B cell (primary cell): ENCODE results near the gene CCR5AS.
"Not testable (repeated sequence)": the region's sequence is repeated elsewhere in the genome, so short reads cannot be mapped to it uniquely, and the experiment has no call there.

Experiments used
- ATAC-seq: fragments of 200-7000 bp; cut with Tn5 transposase; one replicate; pipeline ENCODE4 v1.10.0; 2021; ENCODE audit warnings: low read depth, mild to moderate bottlenecking, moderate number of reproducible peaks, moderate library complexity
- CTCF ChIA-PET: fragments of 350-600 bp; sonication (Branson Sonifier 250); formaldehyde crosslinking; loops from one replicate; lab custom pipeline; 2021; ENCODE audit warnings: antibody characterized with exemption, inconsistent platforms; lab: Charles Lee
- POLR2A ChIA-PET: fragments of 350-600 bp; sonication (Branson Sonifier 250); formaldehyde crosslinking; loops from one replicate; lab custom pipeline; 2021; ENCODE audit warnings: antibody characterized with exemption; lab: Charles Lee
- DNase-seq: peaks from one replicate; pipeline ENCODE4 v3.0.0; 2013
- H2AFZ ChIP-seq: 2 replicates; pipeline ENCODE4 v1.6.1; 2012; ENCODE audit warnings: mild to moderate bottlenecking, low read depth, low read length; ENCODE audit not compliant: insufficient read depth, poor library complexity, severe bottlenecking
- H3K27ac ChIP-seq, 2 donors: 1 replicate in 1 of 2; 2 replicates in 1 of 2; pipeline ENCODE4 v1.5.1; 2012 to 2013; ENCODE audit warnings: low read length in 2 of 2, mild to moderate bottlenecking in 2 of 2, moderate library complexity in 1 of 2
- H3K27me3 ChIP-seq, 4 experiments: fragments of 200-600 bp in 1 of 4; sonication (generic) in 1 of 4; replicated peaks in 1 of 4; 1 replicate in 2 of 4; 2 replicates in 2 of 4; pipeline versions ENCODE4 v1.6.1 to v1.7.0; 2013 to 2016; ENCODE audit warnings: low read length in 3 of 4, mild to moderate bottlenecking in 2 of 4, mixed read lengths in 1 of 4, moderate library complexity in 1 of 4; ENCODE audit not compliant: insufficient read depth in 4 of 4, control insufficient read depth in 3 of 4; ENCODE audit errors: control extremely low read depth in 1 of 4
- H3K36me3 ChIP-seq, 2 experiments: replicated peaks in 1 of 2; 1 replicate in 1 of 2; 2 replicates in 1 of 2; pipeline versions ENCODE4 v1.6.1 to v1.7.1; 2013; ENCODE audit warnings: low read length in 1 of 2; ENCODE audit not compliant: insufficient read depth in 2 of 2, control insufficient read depth in 1 of 2; ENCODE audit errors: control extremely low read depth in 1 of 2, extremely low read depth in 1 of 2
- H3K4me1 ChIP-seq, 2 donors: fragments of 200-600 bp in 1 of 2; sonication (generic) in 1 of 2; 1 replicate in 1 of 2; 2 replicates in 1 of 2; pipeline versions ENCODE4 v1.5.1 to v1.6.1; 2013 to 2017; ENCODE audit warnings: low read length in 2 of 2; ENCODE audit not compliant: control insufficient read depth in 2 of 2, insufficient read depth in 2 of 2
- H3K4me2 ChIP-seq: replicated peaks from 2 replicates; pipeline ENCODE3; 2012; ENCODE audit warnings: mild to moderate bottlenecking, low read depth, low read length; ENCODE audit not compliant: poor library complexity, severe bottlenecking
- H3K4me3 ChIP-seq, 5 experiments: fragments of 200-600 bp in 1 of 5; sonication (generic) in 1 of 5; 1 replicate in 3 of 5; 2 replicates in 2 of 5; pipeline versions ENCODE4 v1.5.1 to v1.7.0; 2011 to 2016; ENCODE audit warnings: low read length in 4 of 5, mild to moderate bottlenecking in 4 of 5, low read depth in 2 of 5, control low read depth in 1 of 5, moderate library complexity in 1 of 5; ENCODE audit not compliant: insufficient read depth in 1 of 5; ENCODE audit errors: control extremely low read depth in 1 of 5, extremely low read depth in 1 of 5
- H3K79me2 ChIP-seq: fragments of 200-600 bp; sonication (generic); one replicate; pipeline ENCODE4 v1.6.0; 2016; ENCODE audit warnings: low read length; ENCODE audit not compliant: control insufficient read depth, insufficient read depth
- H3K9ac ChIP-seq: fragments of 200-600 bp; sonication (generic); 2 replicates; pipeline ENCODE4 v1.6.1; 2017; ENCODE audit warnings: mild to moderate bottlenecking, low read length, moderate library complexity
- H3K9me3 ChIP-seq, 3 donors: one replicate each; pipeline versions ENCODE4 v1.6.1 to v1.7.1; 2013; ENCODE audit warnings: low read length in 2 of 3; ENCODE audit not compliant: control insufficient read depth in 2 of 3, insufficient read depth in 1 of 3; ENCODE audit errors: control extremely low read depth in 1 of 3
- H4K20me1 ChIP-seq: 2 replicates; pipeline ENCODE4 v1.6.0; 2012; ENCODE audit warnings: mild to moderate bottlenecking, low read length; ENCODE audit not compliant: insufficient read depth, control insufficient read depth, poor library complexity, severe bottlenecking
- H3K27ac Mint-ChIP-seq: one replicate; pipeline ENCODE4 v1.8.0; 2021; ENCODE audit warnings: mixed read lengths
- H3K27me3 Mint-ChIP-seq: one replicate; pipeline ENCODE4 v1.8.0; 2021; ENCODE audit warnings: mixed read lengths
- H3K4me1 Mint-ChIP-seq: one replicate; pipeline ENCODE4 v1.8.0; 2021; ENCODE audit warnings: mixed read lengths
- H3K4me3 Mint-ChIP-seq: one replicate; pipeline ENCODE4 v1.8.0; 2021; ENCODE audit warnings: mixed read lengths
- H3K9me3 Mint-ChIP-seq: one replicate; pipeline ENCODE4 v1.8.0; 2022; ENCODE audit warnings: mixed read lengths; ENCODE audit not compliant: insufficient read depth
- CTCF ChIP-seq: fragments of 200-600 bp; IDR thresholded peaks from one replicate; pipeline ENCODE4 v1.8.0; 2022; ENCODE audit warnings: antibody characterized with exemption, mild to moderate bottlenecking
- EZH2 ChIP-seq: IDR thresholded peaks from 2 replicates; pipeline ENCODE4 v1.6.1; 2012; ENCODE audit warnings: borderline replicate concordance, low read depth, mild to moderate bottlenecking, moderate library complexity, low read length; ENCODE audit not compliant: insufficient read depth, poor library complexity, severe bottlenecking
- WGBS: methylation state at CpG from one replicate; pipeline ENCODE4 v1.1.5; 2013; ENCODE audit warnings: missing lambda C conversion rate; ENCODE audit not compliant: insufficient coverage; 5-methylcytosine and 5-hydroxymethylcytosine counted together
- intact Hi-C: fragments of 100-400 bp; cut with micrococcal nuclease; formaldehyde crosslinking; loops from one replicate; pipeline ENCODE4 v1.10.0; 2022

Gene CCR5AS

GRCh38 chr3:46427916-46428833, 21.3 kb upstream of the CCR5AS start:
- TF ChIP-seq EZH2 (no peak), CTCF (no peak)
- H3K36me3 ChIP-seq = no peaks in the 10 kb centered on the region
- H4K20me1 ChIP-seq = no peaks in the 10 kb centered on the region
- no peak overlapping the region for H3K9ac ChIP-seq
- H3K9me3 ChIP-seq = peaks cover 0 to 8% (median 6%) of the 10 kb centered on the region in 3 donors
- Mint-ChIP-seq H3K27me3 (no peaks in the 10 kb centered on the region), H3K9me3 (peaks cover 6% of the 10 kb centered on the region), H3K4me3 (no peak overlapping the region), H3K27ac (no peak overlapping the region), H3K4me1 (no peaks in the 10 kb centered on the region)
- H3K4me3 ChIP-seq = no peak overlapping the region
- ChIA-PET CTCF (interaction anchor here (0.9 to 3.0 kb wide), 3 partner anchors 41 to 152 kb away, joined by 3 to 10 read pairs (median 4); no protein-coding TSS in a partner anchor), POLR2A (no interaction called here)
- H3K79me2 ChIP-seq = no peaks in the 10 kb centered on the region
- no peaks in the 10 kb centered on the region for H3K27me3 ChIP-seq
- H3K4me1 ChIP-seq = no peaks in the 10 kb centered on the region
- no peak for DNase-seq
- H3K4me2 ChIP-seq = no peak overlapping the region
- ATAC-seq = no peak
- no peak overlapping the region for H2AFZ ChIP-seq
- no peak overlapping the region for H3K27ac ChIP-seq
- WGBS = 81% methylated on average over 6 of the region's 10 CpGs
- intact Hi-C loops = loop anchor here (5.0 kb wide), 1 partner anchor 151 kb away; no protein-coding TSS in a partner anchor

- CTCF ChIA-PET = interaction anchor here (0.6 to 3.0 kb wide), 7 partner anchors 9 to 489 kb away, joined by 3 to 10 read pairs (median 3); no protein-coding TSS in a partner anchor
- H3K27ac ChIP-seq, H3K27me3 ChIP-seq, H3K27me3 Mint-ChIP-seq, H3K36me3 ChIP-seq, DNase-seq, H4K20me1 ChIP-seq, H2AFZ ChIP-seq, POLR2A ChIA-PET, H3K9ac ChIP-seq, H3K4me3 Mint-ChIP-seq, H3K9me3 ChIP-seq, H3K9me3 Mint-ChIP-seq, H3K27ac Mint-ChIP-seq, H3K4me3 ChIP-seq, ATAC-seq, H3K79me2 ChIP-seq, H3K4me1 ChIP-seq, H3K4me1 Mint-ChIP-seq, H3K4me2 ChIP-seq: not testable (repeated sequence)
- intact Hi-C loops = loop anchor here (5.0 kb wide), 1 partner anchor 150 kb away; no protein-coding TSS in a partner anchor
- WGBS = no CpG with 5 or more reads among the region's 8 CpGs
Measured at GRCh38 chr3:46427404-46427803, 20.5 kb upstream of the CCR5AS start.

DNA sequence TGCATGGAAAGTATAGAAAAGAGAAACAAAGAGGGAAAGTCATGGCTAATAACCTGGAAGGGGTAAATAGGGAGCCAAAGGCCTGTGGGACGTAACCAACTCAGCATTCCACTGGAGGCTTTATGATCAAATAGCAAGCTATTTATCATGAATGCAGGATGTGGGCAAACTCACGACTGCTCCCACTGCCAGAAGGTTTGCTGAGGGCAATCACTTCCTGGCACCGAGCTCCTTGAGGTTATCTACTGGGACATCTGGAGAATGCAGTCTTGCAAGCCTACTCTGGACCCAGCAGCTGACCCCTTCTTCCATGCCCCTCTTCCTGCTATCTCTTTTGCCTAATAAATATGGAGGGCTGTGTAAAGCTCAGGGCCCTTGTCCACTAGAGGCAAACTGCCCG, 19.6 kb upstream of the CCR5AS start:
- H3K4me3 ChIP-seq, H2AFZ ChIP-seq, H3K4me1 Mint-ChIP-seq, H3K9ac ChIP-seq, H3K27me3 ChIP-seq, H3K27me3 Mint-ChIP-seq, H3K4me2 ChIP-seq, H3K9me3 Mint-ChIP-seq, ATAC-seq, H3K9me3 ChIP-seq, H3K36me3 ChIP-seq, H3K4me3 Mint-ChIP-seq, H3K4me1 ChIP-seq, H3K27ac Mint-ChIP-seq, DNase-seq, POLR2A ChIA-PET, H3K27ac ChIP-seq, H4K20me1 ChIP-seq, H3K79me2 ChIP-seq: not testable (repeated sequence)
- intact Hi-C loops = loop anchor here (5.0 kb wide), 1 partner anchor 149 kb away; no protein-coding TSS in a partner anchor
- 40% methylated on average over 2 of the region's 4 CpGs for WGBS
- CTCF ChIA-PET = interaction anchor here (1.2 to 3.0 kb wide), 4 partner anchors 10 to 488 kb away, joined by 3 to 10 read pairs (median 4); no protein-coding TSS in a partner anchor
